ENCODE data around the gene HSPA9. TPM values are rescaled to one million over a fixed set of nuclear protein-coding genes. Genes with fewer than 3 reads are reported as not detected.

The HSPA9 gene
- total RNA-seq, 2 experiments from 2014 or later: 205 to 217 TPM

DNA sequence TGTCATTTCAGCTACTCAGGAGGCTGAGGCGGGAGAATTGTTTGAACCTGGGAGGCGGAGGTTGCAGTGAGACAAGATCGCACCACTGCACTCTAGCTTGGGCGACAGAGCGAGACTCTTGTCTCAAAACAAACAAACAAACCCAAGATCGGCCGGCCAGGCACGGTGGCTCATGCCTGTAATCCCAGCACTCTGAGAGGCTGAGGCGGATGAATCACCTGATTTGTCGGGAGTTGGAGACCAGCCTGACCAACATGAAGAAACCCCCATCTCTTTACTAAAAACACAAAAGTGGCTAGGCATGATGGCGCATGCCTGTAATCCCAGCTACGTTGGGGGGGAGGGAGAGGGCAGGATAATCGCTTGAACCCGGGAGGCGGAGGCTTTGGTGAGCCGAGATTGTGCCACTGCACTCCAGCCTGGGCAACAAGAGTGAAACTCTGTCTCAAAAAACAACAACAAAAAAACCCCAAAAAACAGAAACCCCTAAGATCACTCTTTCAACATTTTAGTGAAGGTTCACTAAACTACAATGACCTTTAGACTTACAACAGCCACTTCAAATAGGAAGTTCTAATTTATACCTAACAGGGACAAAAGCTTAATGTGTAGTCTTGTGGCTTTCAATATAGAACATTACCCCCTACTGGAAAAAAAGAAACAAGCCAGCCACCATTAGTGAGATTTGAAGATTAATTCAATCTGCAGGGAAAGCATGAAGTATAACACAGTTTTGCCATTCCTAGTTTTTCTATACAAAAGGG, 7.0 kb downstream of the HSPA9 start:
- Mint-ChIP-seq H3K9me3 (no peaks in the 10 kb centered on the region), H3K4me3 (no peak overlapping the region), H3K36me3 (ENCODE audit: low read depth) (peaks cover 90% of the 10 kb centered on the region), H3K27me3 (no peaks in the 10 kb centered on the region), H3K27ac (peak overlapping the region; percentile 98), H3K4me1 (peaks cover 81% of the 10 kb centered on the region)
- ChIA-PET CTCF (interaction anchor here (1.3 kb wide), 1 partner anchor 20 kb away, joined by 5 read pairs; no protein-coding TSS in a partner anchor), POLR2A (interaction anchor here (0.8 to 5.3 kb wide), 4 partner anchors 11 to 103 kb away, joined by 3 to 58 read pairs (median 4); partner anchors contain the start of genes EGR1 and ETF1)
- DNase-seq: no peak

DNA sequence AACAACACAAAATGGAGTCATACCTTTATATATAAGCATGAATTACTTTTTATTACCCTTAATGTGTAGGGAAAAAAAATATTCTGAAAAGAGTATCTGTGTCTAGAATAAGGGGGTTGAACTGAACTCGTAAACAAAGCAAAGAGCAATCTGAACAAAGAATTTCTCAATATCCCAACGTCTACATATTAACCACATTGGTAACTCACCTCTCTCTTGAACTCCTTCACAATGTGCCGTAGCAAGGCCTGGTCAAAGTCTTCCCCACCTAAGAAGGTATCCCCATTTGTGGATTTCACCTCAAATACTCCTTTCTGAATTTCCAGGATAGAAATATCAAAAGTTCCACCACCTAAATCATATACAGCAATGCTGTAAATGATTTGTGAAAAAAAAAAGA, 8.4 kb downstream of the HSPA9 start:
- no peak overlapping the region for H3K4me3 Mint-ChIP-seq
- CTCF ChIA-PET: interaction anchor here (0.7 to 1.5 kb wide), 4 partner anchors 13 to 213 kb away, joined by 3 to 4 read pairs (median 4); no protein-coding TSS in a partner anchor
- peaks cover 82% of the 10 kb centered on the region for H3K36me3 Mint-ChIP-seq (ENCODE audit: low read depth)
- H3K27me3 Mint-ChIP-seq: no peaks in the 10 kb centered on the region
- H3K9me3 Mint-ChIP-seq: no peaks in the 10 kb centered on the region
- H3K4me1 Mint-ChIP-seq: peaks cover 70% of the 10 kb centered on the region
- no peak for DNase-seq
- POLR2A ChIA-PET: interaction anchor here (0.6 to 5.3 kb wide), 4 partner anchors 9 to 24 kb away, joined by 3 to 58 read pairs (median 24); partner anchors contain the start of genes ETF1 and HSPA9
- H3K27ac Mint-ChIP-seq: peak overlapping the region; percentile 98

DNA sequence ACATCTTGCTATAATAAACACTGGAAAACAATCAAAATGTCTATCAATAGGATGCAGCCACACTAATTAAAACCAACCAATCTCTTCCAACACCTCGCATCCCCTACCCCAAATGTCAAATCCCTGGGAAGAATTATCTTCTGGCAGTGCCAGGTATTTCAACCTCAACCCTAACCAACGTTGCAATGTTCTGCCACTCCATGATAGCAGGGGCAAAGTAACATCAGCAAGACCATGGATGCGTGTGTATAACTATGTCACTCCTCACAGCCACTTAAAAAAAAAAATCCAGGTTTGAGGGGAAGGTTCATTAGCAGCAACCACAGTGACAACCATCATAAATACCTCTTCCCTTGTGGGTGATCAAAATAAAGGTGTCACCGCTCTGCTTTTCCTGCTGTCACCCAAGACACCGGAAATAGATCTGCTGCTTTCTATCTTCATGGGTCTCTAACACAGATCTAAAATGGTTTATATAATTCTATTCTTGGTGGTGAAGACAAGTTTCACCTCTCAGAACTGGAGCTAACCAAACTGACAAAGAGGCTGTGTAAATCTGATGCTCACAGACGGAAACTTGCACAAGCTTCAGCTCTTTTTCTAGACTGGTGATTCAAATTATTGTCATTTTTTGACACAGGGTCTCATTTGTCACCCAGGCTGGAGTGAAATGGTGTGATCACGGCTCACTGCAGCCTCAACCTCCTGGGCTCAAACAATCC, 9.9 kb downstream of the HSPA9 start:
- ChIA-PET CTCF (interaction anchor here (1.0 to 1.2 kb wide), 3 partner anchors 10 to 100 kb away, joined by 4 to 11 read pairs (median 6); partner anchors contain the start of genes EGR1, ETF1 and HSPA9), POLR2A (interaction anchor here (0.6 to 5.3 kb wide), 7 partner anchors 10 to 878 kb away, joined by 3 to 58 read pairs (median 5); partner anchors contain the start of genes EGR1, ETF1 and HSPA9)
- Mint-ChIP-seq H3K4me3 (peak overlapping the region; percentile 67), H3K36me3 (ENCODE audit: low read depth) (peaks cover 84% of the 10 kb centered on the region), H3K4me1 (peaks cover 69% of the 10 kb centered on the region), H3K27ac (peak overlapping the region; percentile 98), H3K9me3 (no peaks in the 10 kb centered on the region), H3K27me3 (no peaks in the 10 kb centered on the region)
- DNase-seq: peak; percentile 59

- ChIA-PET POLR2A (interaction anchor here (0.9 to 1.7 kb wide), 4 partner anchors 9 to 22 kb away, joined by 3 to 8 read pairs (median 6); partner anchors contain the start of genes ETF1 and HSPA9), CTCF (interaction anchor here (0.6 to 1.6 kb wide), 3 partner anchors 12 to 114 kb away, joined by 3 to 4 read pairs (median 4); partner anchors contain the start of gene HSPA9)
- H3K27ac Mint-ChIP-seq: peak overlapping the region; percentile 98
- H3K4me1 Mint-ChIP-seq: peaks cover 67% of the 10 kb centered on the region
- no peaks in the 10 kb centered on the region for H3K9me3 Mint-ChIP-seq
- no peaks in the 10 kb centered on the region for H3K27me3 Mint-ChIP-seq
- H3K4me3 Mint-ChIP-seq: no peak overlapping the region
- no peak for DNase-seq
- H3K36me3 Mint-ChIP-seq (ENCODE audit: low read depth): peaks cover 86% of the 10 kb centered on the region
Measured at GRCh38 chr5:138564242-138564641, 11.0 kb downstream of the HSPA9 start.

DNA sequence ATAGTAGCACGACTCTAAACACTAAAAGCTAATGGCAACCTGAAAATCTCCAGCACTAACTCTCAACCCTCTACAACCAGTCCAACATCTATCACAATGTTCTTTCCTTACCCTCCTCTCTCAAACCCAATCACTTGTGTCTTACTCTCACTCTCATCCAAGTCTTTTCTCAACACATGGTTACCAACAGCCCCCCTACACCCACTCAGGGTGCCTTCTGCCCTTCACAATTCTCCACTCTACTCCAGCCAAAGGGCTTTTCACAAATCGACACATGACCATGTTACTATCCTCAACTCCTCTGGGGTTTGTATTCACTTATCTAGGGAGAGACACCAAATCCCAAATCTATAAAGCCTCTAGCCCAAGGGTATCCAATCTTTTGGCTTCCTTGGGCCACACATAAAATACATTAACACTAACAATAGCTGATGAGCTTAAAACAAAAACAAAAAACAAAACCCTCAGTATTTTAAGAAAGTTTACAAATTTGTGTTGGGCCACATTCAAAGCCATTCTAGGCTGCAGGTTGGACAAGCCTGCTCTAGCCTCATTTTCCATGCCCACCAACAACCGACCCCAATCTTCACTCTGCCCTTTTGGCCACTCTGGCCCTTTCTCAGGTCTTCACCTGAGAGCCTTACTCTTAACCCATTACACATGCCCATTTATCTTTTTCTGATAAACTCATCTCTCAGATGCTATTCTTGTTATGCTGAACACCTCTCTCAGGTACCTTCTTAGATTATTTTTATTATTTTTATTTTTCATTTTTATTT, 11.7 kb downstream of the HSPA9 start:
- peak overlapping the region; percentile 38 for H3K27ac Mint-ChIP-seq
- CTCF ChIA-PET: interaction anchor here (0.6 to 1.6 kb wide), 3 partner anchors 12 to 113 kb away, joined by 3 to 4 read pairs (median 4); partner anchors contain the start of gene HSPA9
- POLR2A ChIA-PET: interaction anchor here (0.8 to 1.7 kb wide), 6 partner anchors 9 to 21 kb away, joined by 3 to 8 read pairs (median 5); partner anchors contain the start of genes ETF1 and HSPA9
- H3K4me1 Mint-ChIP-seq: peaks cover 62% of the 10 kb centered on the region
- no peaks in the 10 kb centered on the region for H3K9me3 Mint-ChIP-seq
- peaks cover 86% of the 10 kb centered on the region for H3K36me3 Mint-ChIP-seq (ENCODE audit: low read depth)
- no peak for DNase-seq
- H3K27me3 Mint-ChIP-seq: no peaks in the 10 kb centered on the region
- H3K4me3 Mint-ChIP-seq: no peak overlapping the region

DNA sequence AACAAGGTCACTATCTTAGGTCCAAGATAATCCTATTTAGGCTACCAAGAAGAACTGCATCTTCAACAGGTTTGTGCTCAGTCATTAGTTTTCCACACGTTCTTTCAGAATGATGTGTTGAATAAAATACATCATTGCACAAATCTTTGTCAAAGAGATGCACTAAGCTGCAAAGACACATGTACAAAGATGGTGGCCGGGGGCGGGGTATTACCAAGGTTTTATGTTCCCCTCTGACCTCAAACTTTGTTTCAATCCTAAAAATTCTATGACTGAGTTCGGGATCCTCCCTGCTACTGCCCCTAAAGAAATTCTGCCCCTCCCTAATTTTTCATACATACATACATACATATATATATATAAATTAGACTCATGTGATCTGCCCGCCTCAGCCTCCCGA, 14.2 kb downstream of the HSPA9 start:
- Mint-ChIP-seq H3K4me1 (peaks cover 39% of the 10 kb centered on the region), H3K4me3 (no peak overlapping the region), H3K36me3 (ENCODE audit: low read depth) (peaks cover 87% of the 10 kb centered on the region), H3K27me3 (no peaks in the 10 kb centered on the region), H3K9me3 (no peaks in the 10 kb centered on the region), H3K27ac (no peak overlapping the region)
- no peak for DNase-seq
- ChIA-PET CTCF (no interaction called here), POLR2A (interaction anchor here (1.5 kb wide), 1 partner anchor 14 kb away, joined by 4 read pairs; the partner anchor contains the start of gene HSPA9)

GRCh38 chr5:138559937-138560336, 15.3 kb downstream of the HSPA9 start:
- H3K27ac Mint-ChIP-seq: no peak overlapping the region
- H3K36me3 Mint-ChIP-seq (ENCODE audit: low read depth): peaks cover 83% of the 10 kb centered on the region
- H3K4me1 Mint-ChIP-seq: peaks cover 31% of the 10 kb centered on the region
- no peak overlapping the region for H3K4me3 Mint-ChIP-seq
- no peaks in the 10 kb centered on the region for H3K27me3 Mint-ChIP-seq
- no peaks in the 10 kb centered on the region for H3K9me3 Mint-ChIP-seq
- ChIA-PET CTCF (no interaction called here), POLR2A (interaction anchor here (1.0 kb wide), 1 partner anchor 9 kb away, joined by 3 read pairs; no protein-coding TSS in a partner anchor)
- no peak for DNase-seq

GRCh38 chr5:138557677-138558076, 17.5 kb downstream of the HSPA9 start:
- Mint-ChIP-seq H3K4me3 (no peak overlapping the region), H3K27me3 (no peaks in the 10 kb centered on the region), H3K27ac (no peak overlapping the region), H3K9me3 (no peaks in the 10 kb centered on the region), H3K4me1 (peaks cover 15% of the 10 kb centered on the region), H3K36me3 (ENCODE audit: low read depth) (peaks cover 81% of the 10 kb centered on the region)
- ChIA-PET POLR2A (interaction anchor here (1.4 to 2.1 kb wide), 2 partner anchors 10 to 14 kb away, joined by 4 to 9 read pairs; partner anchors contain the start of gene ETF1), CTCF (interaction anchor here (1.7 kb wide), 1 partner anchor 10 kb away, joined by 4 read pairs; no protein-coding TSS in a partner anchor)
- DNase-seq: no peak

- POLR2A ChIA-PET: interaction anchor here (1.2 to 5.3 kb wide), 2 partner anchors 11 kb away, joined by 3 to 55 read pairs; partner anchors contain the start of gene ETF1
- H3K4me3 Mint-ChIP-seq: no peak overlapping the region
- peaks cover 67% of the 10 kb centered on the region for H3K36me3 Mint-ChIP-seq (ENCODE audit: low read depth)
- H3K27me3 Mint-ChIP-seq: no peaks in the 10 kb centered on the region
- no peak overlapping the region for H3K27ac Mint-ChIP-seq
- CTCF ChIA-PET: no interaction called here
- no peaks in the 10 kb centered on the region for H3K9me3 Mint-ChIP-seq
- no peak for DNase-seq
- H3K4me1 Mint-ChIP-seq: peaks cover 3% of the 10 kb centered on the region
Measured at GRCh38 chr5:138554143-138554542, 21.1 kb downstream of the HSPA9 start.

DNA sequence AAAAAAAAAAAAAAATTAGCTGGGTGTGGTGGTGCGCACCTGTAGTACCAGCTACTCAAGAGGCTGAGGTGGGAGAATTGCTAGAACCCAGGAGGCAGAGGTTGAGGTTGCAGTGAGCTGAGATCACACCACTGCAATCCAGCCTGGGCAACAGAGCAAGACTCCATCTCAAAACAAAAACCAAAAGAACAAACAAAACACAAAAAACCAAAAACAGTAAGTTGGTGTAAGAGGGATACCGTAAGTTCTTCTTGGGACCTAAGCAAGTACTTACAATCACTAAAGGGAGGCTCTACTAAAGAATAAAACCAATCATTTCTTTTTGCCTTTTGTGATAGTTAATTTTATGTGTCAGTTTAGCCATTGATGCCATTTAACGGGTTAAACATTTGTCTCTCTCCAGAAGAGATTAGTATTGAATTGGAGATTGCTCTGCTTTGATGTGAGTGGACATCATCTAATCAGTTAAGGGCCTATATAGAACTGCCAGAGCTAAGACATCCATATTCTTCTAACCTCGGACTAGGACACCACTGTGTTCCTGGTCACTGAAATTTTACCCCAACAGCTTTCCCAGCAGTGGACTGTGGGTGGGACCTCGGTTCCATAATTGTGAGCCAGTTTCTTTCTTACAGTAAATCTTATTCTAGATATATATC, 21.6 kb downstream of the HSPA9 start:
- peaks cover 5% of the 10 kb centered on the region for H3K4me1 Mint-ChIP-seq
- H3K27ac Mint-ChIP-seq: no peak overlapping the region
- peaks cover 61% of the 10 kb centered on the region for H3K36me3 Mint-ChIP-seq (ENCODE audit: low read depth)
- ChIA-PET CTCF (no interaction called here), POLR2A (interaction anchor here (0.5 to 5.3 kb wide), 5 partner anchors 9 to 608 kb away, joined by 3 to 55 read pairs (median 4); partner anchors contain the start of gene ETF1)
- H3K27me3 Mint-ChIP-seq: no peaks in the 10 kb centered on the region
- H3K9me3 Mint-ChIP-seq: no peaks in the 10 kb centered on the region
- H3K4me3 Mint-ChIP-seq: no peak overlapping the region
- no peak for DNase-seq

DNA sequence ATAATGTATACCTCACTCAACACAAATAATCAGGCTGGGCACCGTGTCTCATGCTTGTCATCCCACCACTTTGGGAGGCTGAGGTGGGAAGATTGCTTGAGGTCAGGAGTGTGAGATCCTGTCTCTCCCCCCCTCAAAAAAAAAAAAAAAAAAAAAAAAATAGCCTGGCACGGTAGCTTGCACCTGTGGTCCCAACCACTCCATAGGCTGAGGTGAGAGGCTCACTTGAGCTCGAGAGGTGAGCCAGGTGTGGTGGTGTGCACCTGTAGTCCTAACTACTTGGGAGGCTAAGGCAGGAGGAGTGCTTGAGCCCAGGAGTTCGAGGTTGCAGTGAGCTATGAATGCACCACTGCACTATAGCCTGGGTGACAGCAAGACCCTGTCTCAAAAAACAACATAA, 22.5 kb downstream of the HSPA9 start:
- peak overlapping the region; percentile 28 for H3K27ac Mint-ChIP-seq
- H3K27me3 Mint-ChIP-seq: no peaks in the 10 kb centered on the region
- peaks cover 13% of the 10 kb centered on the region for H3K4me1 Mint-ChIP-seq
- DNase-seq: no peak
- ChIA-PET POLR2A (interaction anchor here (1.2 to 5.3 kb wide), 3 partner anchors 9 to 12 kb away, joined by 4 to 55 read pairs (median 5); partner anchors contain the start of gene ETF1), CTCF (interaction anchor here (1.4 kb wide), 1 partner anchor 10 kb away, joined by 6 read pairs; the partner anchor contains the start of gene ETF1)
- H3K4me3 Mint-ChIP-seq: no peak overlapping the region
- H3K36me3 Mint-ChIP-seq (ENCODE audit: low read depth): peaks cover 52% of the 10 kb centered on the region
- no peaks in the 10 kb centered on the region for H3K9me3 Mint-ChIP-seq
